ENCODE measurements around the gene CNTNAP2.
"Not testable (repeated sequence)": the region's sequence is repeated elsewhere in the genome, so short reads cannot be mapped to it uniquely, and the experiment has no call there.

CNTNAP2 gene

DNA sequence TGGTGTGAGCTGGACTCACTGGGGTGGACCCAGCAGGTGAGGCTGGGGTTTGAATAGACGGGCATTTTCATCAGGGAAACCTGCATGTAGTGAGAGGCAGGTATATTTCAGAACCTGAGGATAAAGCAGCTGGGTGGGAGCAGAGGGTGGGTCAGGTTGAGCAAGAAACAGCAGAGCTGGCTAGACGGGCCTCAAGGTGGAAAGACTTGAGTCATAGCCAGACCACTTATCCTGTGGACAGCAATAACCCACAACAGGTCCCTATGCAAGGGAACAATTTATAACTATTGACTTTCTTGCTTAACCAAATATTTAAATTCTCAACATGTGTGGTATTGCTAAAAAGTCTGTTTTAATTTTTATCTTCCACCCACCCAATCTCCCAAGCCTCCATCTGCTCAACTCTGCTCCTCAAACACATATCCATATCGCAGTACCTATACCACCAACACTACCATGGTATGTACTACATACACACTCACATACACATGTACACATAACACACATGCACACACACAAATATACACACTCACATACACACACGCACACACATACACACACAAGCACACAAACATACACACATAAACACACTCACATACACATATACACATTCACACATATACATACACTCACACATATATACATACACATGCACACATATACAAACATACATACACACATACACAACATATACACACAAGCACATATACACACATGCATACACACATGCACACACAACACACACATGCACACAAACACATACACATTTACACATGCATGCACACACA is 2345.0 kb downstream of the CNTNAP2 start:
- H3K4me3 ChIP-seq (replicated peaks; ENCODE audit: low read depth, low read length): no peak overlapping the region
- no peak for DNase-seq (ENCODE audit: extremely low read depth, low read depth)
- TF ChIP-seq, protein P1, sequence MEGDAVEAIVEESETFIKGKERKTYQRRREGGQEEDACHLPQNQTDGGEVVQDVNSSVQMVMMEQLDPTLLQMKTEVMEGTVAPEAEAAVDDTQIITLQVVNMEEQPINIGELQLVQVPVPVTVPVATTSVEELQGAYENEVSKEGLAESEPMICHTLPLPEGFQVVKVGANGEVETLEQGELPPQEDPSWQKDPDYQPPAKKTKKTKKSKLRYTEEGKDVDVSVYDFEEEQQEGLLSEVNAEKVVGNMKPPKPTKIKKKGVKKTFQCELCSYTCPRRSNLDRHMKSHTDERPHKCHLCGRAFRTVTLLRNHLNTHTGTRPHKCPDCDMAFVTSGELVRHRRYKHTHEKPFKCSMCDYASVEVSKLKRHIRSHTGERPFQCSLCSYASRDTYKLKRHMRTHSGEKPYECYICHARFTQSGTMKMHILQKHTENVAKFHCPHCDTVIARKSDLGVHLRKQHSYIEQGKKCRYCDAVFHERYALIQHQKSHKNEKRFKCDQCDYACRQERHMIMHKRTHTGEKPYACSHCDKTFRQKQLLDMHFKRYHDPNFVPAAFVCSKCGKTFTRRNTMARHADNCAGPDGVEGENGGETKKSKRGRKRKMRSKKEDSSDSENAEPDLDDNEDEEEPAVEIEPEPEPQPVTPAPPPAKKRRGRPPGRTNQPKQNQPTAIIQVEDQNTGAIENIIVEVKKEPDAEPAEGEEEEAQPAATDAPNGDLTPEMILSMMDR (IDR thresholded peaks at IDR 0.05; ENCODE audit: low read depth, low read length, missing control alignments): no peak

DNA sequence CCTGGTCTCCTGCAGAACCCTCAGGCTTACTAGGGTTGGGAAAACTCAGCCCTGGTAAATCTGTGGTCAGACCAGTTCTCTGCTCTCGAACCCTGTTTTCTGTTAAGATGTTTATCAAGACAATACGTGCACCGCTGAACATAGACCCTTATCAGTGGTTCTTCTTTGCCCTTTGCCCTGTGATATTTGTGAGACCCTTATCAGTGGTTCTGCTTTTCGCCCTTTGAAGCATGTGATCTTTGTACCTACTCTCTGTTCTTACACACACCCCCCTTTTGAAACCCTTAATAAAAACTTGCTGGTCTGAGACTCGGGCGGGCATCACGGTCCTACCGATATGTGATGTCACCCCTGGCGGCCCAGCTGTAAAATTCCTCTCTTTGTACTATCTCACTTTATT is 2346.2 kb downstream of the CNTNAP2 start:
- not testable (repeated sequence) for DNase-seq (ENCODE audit: extremely low read depth, low read depth)

DNA sequence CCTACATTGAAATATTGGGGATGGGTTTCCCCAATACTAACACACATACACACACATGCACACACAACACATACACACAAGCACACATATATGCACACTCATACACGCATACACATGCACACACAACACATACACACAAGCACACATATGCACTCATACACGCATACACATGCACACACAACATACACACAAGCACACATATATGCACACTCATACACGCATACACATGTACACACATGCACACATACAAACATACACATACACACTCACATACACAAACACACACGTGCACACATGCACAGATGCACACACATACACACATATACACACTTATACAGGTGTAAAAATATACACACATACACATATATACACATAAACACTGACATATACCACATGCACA is 2346.6 kb downstream of the CNTNAP2 start:
- no peak overlapping the region for H3K4me3 ChIP-seq (replicated peaks; ENCODE audit: low read depth, low read length)
- TF ChIP-seq, protein P1 (IDR thresholded peaks at IDR 0.05; ENCODE audit: low read depth, low read length, missing control alignments): no peak
- DNase-seq (ENCODE audit: extremely low read depth, low read depth): no peak

More for the DNA sequence above, 2346.2 kb downstream of the CNTNAP2 start:
- not testable (repeated sequence) for H3K4me3 ChIP-seq (replicated peaks; ENCODE audit: low read depth, low read length)

DNA sequence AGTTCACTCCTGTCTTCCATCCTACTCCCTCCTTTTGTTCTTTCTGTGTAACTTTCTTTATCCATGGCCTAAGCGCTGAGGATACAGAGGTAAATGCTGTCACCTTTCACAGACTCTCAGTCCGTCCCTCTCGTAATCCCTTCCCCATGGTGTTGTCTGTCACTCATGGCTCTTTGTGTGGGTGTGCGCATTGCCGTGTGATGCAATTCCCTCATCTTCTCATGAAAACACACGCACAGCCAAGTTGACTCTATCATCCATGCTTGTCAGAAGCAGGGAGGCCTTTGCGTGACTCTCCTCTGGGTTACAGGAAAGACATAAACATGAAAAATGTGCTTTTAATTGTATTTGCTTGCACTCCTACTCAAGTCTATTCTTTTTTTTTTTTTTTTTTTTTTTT is 2348.3 kb downstream of the CNTNAP2 start:
- DNase-seq (ENCODE audit: extremely low read depth, low read depth): no peak
- TF ChIP-seq, protein P1 (IDR thresholded peaks at IDR 0.05; ENCODE audit: low read depth, low read length, missing control alignments): no peak
- H3K4me3 ChIP-seq (replicated peaks; ENCODE audit: low read depth, low read length): no peak overlapping the region

DNA sequence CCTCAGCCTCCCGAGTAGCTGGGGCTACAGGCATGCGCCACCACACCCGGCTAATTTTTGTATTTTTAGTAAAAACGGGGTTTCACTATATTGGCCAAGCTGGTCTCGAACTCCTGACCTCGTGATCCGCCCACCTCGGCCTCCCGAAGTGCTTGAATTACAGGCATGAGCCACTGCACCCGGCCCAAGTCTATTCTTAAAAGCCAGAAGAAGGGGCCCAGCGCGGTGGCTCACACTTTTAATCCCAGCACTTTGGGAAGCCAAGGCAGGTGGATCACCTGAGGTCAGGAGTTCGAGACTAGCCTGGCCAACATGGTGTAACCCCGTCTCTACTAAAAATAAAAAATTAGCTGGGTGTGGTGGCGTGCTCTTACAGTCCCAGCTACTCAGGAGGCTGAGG is 2348.8 kb downstream of the CNTNAP2 start:
- DNase-seq (ENCODE audit: extremely low read depth, low read depth); H3K4me3 ChIP-seq (replicated peaks; ENCODE audit: low read depth, low read length): not testable (repeated sequence)

DNA sequence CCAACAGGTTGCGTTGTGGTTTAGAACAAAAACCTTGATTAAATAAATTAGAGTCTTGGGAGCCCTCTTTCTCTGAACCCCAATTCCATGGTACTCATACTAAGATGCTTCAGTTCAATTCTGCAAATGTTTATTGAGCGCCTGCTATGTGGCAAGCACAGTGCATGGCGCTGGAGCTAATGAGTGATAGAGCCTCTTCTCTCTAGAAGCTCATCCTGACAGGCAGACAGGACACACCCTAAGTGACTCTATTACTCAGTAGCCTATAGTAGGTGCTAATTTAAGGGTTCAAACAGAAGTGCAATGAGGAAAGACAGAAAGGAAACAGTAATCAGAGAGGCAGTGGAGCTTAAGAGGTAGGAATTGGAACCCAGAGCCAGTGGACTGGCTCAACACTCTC is 2349.5 kb downstream of the CNTNAP2 start:
- no peak overlapping the region for H3K4me3 ChIP-seq (replicated peaks; ENCODE audit: low read depth, low read length)
- TF ChIP-seq, protein P1 (IDR thresholded peaks at IDR 0.05; ENCODE audit: low read depth, low read length, missing control alignments): no peak
- no peak for DNase-seq (ENCODE audit: extremely low read depth, low read depth)

DNA sequence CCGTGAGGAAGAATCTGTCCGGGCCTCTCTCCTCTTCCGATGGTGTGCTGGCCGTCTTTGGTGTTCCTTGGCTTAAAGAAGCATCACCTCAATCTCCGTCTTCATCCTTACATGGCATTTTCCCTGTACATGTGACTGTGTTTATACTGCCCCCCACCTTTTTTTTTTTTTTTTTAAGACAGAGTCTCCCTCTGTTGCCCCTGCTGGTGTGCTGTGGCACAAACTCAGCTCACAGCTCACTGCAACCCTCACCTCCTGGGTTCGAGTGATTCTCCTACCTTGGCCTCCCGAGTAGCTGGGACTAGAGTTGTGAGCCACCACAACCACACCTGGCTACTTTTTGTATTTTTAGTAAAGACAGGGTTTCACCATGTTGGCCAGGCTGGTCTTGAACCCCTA is 2352.1 kb downstream of the CNTNAP2 start:
- no peak for DNase-seq (ENCODE audit: extremely low read depth, low read depth)
- TF ChIP-seq, protein P1 (IDR thresholded peaks at IDR 0.05; ENCODE audit: low read depth, low read length, missing control alignments): no peak
- no peak overlapping the region for H3K4me3 ChIP-seq (replicated peaks; ENCODE audit: low read depth, low read length)
